DMS53 treated with DMSO at 0.1 percent for 48 hours (cell line): ENCODE results near the gene ZFP37.
"Not testable (repeated sequence)": the region's sequence is repeated elsewhere in the genome, so short reads cannot be mapped to it uniquely, and the experiment has no call there.

Source experiments
- DNase-seq: peaks from one replicate; lab custom pipeline; 2025; ENCODE audit not compliant: unreplicated experiment; lab: John Stamatoyannopoulos, UW

The ZFP37 gene

GRCh38 chr9:113056191-113057106 is at the start of gene ZFP37:
ZFP37 (minus strand) TSS chr9:113056724; CDS start chr9:113056688, 36 bp downstream.
- peak; percentile 72 for DNase-seq

GRCh38 chr9:113105345-113105744 is 48.8 kb upstream of the ZFP37 start:
- DNase-seq: not testable (repeated sequence)

GRCh38 chr9:113095561-113095960 is 39.0 kb upstream of the ZFP37 start:
- DNase-seq: no peak

- DNase-seq: not testable (repeated sequence)
Observed at GRCh38 chr9:113089924-113090323, 33.4 kb upstream of the ZFP37 start.

GRCh38 chr9:113089143-113089505 is 32.6 kb upstream of the ZFP37 start:
- DNase-seq: not testable (repeated sequence)

- not testable (repeated sequence) for DNase-seq
Observed at GRCh38 chr9:113088456-113089142, 32.1 kb upstream of the ZFP37 start.

GRCh38 chr9:113062932-113063310 is 6.4 kb upstream of the ZFP37 start:
- DNase-seq: not testable (repeated sequence)

GRCh38 chr9:113062256-113062931 is 5.9 kb upstream of the ZFP37 start:
- DNase-seq: not testable (repeated sequence)

- DNase-seq: not testable (repeated sequence)
Observed at GRCh38 chr9:113061072-113061850, 4.7 kb upstream of the ZFP37 start.

GRCh38 chr9:113059581-113060284 is 3.2 kb upstream of the ZFP37 start:
- not testable (repeated sequence) for DNase-seq

- no peak for DNase-seq
Observed at GRCh38 chr9:113057193-113057592, 669 bp upstream of the ZFP37 start.

GRCh38 chr9:113042884-113043657 is 13.5 kb downstream of the ZFP37 start:
- DNase-seq: no peak

GRCh38 chr9:113026200-113026599 is 30.3 kb downstream of the ZFP37 start:
- no peak for DNase-seq

- no peak for DNase-seq
Observed at GRCh38 chr9:113018247-113018646, 38.3 kb downstream of the ZFP37 start.

GRCh38 chr9:113012492-113012891 is 44.0 kb downstream of the ZFP37 start:
- no peak for DNase-seq

- peak; percentile 35 for DNase-seq
Observed at GRCh38 chr9:113011911-113012381, 44.6 kb downstream of the ZFP37 start, which contains the start of gene ZNF883. ZNF883 (minus strand) TSS chr9:113012192.

- DNase-seq: no peak
Observed at GRCh38 chr9:113005777-113006176, 50.7 kb downstream of the ZFP37 start.

- DNase-seq: no peak
Observed at GRCh38 chr9:112997236-112997941, 59.1 kb downstream of the ZFP37 start.
